Trophoblast cell (in vitro differentiated cells and primary cell): ENCODE results near the gene FBXO9.

ENCODE experiments used
- DNase-seq, 2 donors: peaks; one replicate each; pipeline ENCODE4 v3.0.0-alpha.2; 2016
- H2AFZ ChIP-seq: 2 replicates; pipeline ENCODE4 v1.6.1; 2013; ENCODE audit warnings: low read length, moderate library complexity, mild to moderate bottlenecking; ENCODE audit not compliant: insufficient read depth, poor library complexity
- H2AK5ac ChIP-seq: 2 replicates; pipeline ENCODE4 v1.6.1; 2013; ENCODE audit warnings: mild to moderate bottlenecking, low read length
- H2BK120ac ChIP-seq: 2 replicates; pipeline ENCODE4 v1.6.1; 2013; ENCODE audit warnings: low read length, mild to moderate bottlenecking, moderate library complexity; ENCODE audit not compliant: insufficient read depth, poor library complexity
- H2BK12ac ChIP-seq: 2 replicates; pipeline ENCODE4 v1.6.1; 2013; ENCODE audit warnings: mild to moderate bottlenecking, low read length, moderate library complexity
- H2BK5ac ChIP-seq: 2 replicates; pipeline ENCODE4 v1.6.1; 2013; ENCODE audit warnings: low read length, low read depth, moderate library complexity, mild to moderate bottlenecking; ENCODE audit not compliant: poor library complexity
- H3K14ac ChIP-seq: 2 replicates; pipeline ENCODE4 v1.6.1; 2013; ENCODE audit warnings: mild to moderate bottlenecking, low read length
- H3K18ac ChIP-seq: 2 replicates; pipeline ENCODE4 v1.6.1; 2013; ENCODE audit warnings: mild to moderate bottlenecking, low read length
- H3K23ac ChIP-seq: 2 replicates; pipeline ENCODE4 v1.6.1; 2013; ENCODE audit warnings: low read length
- H3K27ac ChIP-seq: 2 replicates; pipeline ENCODE4 v1.5.1; 2013; ENCODE audit warnings: low read depth, mild to moderate bottlenecking, inconsistent platforms, low read length, moderate library complexity
- H3K27me3 ChIP-seq: 2 replicates; pipeline ENCODE4 v1.6.1; 2013; ENCODE audit warnings: inconsistent platforms, mild to moderate bottlenecking, low read length, moderate library complexity; ENCODE audit not compliant: insufficient read depth
- H3K36me3 ChIP-seq, 2 experiments: 1 replicate in 1 of 2; 2 replicates in 1 of 2; pipeline ENCODE4 v1.6.1; 2013; ENCODE audit warnings: low read length in 2 of 2, mild to moderate bottlenecking in 2 of 2, moderate library complexity in 1 of 2; ENCODE audit not compliant: insufficient read depth in 2 of 2, control insufficient read depth in 1 of 2
- H3K4ac ChIP-seq: 2 replicates; pipeline ENCODE4 v1.6.1; 2013; ENCODE audit warnings: low read depth, mild to moderate bottlenecking, low read length, moderate library complexity
- H3K4me1 ChIP-seq, 2 experiments: 1 replicate in 1 of 2; 2 replicates in 1 of 2; pipeline ENCODE4 v1.6.1; 2013; ENCODE audit warnings: low read length in 2 of 2, mild to moderate bottlenecking in 2 of 2, moderate library complexity in 1 of 2; ENCODE audit not compliant: insufficient read depth in 2 of 2, control insufficient read depth in 1 of 2
- H3K4me2 ChIP-seq: 2 replicates; pipeline ENCODE4 v1.6.1; 2013; ENCODE audit warnings: inconsistent platforms, mild to moderate bottlenecking, low read length, moderate library complexity
- H3K4me3 ChIP-seq: 2 replicates; pipeline ENCODE4 v1.5.1; 2013; ENCODE audit warnings: mild to moderate bottlenecking, low read depth, low read length, inconsistent platforms
- H3K79me1 ChIP-seq: one replicate; pipeline ENCODE4 v1.6.1; 2013; ENCODE audit warnings: low read length
- H3K79me2 ChIP-seq: 2 replicates; pipeline ENCODE4 v1.6.1; 2013; ENCODE audit warnings: low read length, mild to moderate bottlenecking; ENCODE audit not compliant: control insufficient read depth, insufficient read depth, poor library complexity
- H3K9ac ChIP-seq: 2 replicates; pipeline ENCODE4 v1.6.1; 2013; ENCODE audit warnings: mild to moderate bottlenecking, low read length
- H3K9me3 ChIP-seq: 2 replicates; pipeline ENCODE4 v1.6.1; 2013; ENCODE audit warnings: low read depth, mild to moderate bottlenecking, control low read depth, inconsistent platforms, low read length; ENCODE audit not compliant: insufficient read depth
- H4K12ac ChIP-seq: 2 replicates; pipeline ENCODE4 v1.6.1; 2013; ENCODE audit warnings: low read depth, mild to moderate bottlenecking, low read length, moderate library complexity
- H4K8ac ChIP-seq: 2 replicates; pipeline ENCODE4 v1.6.1; 2013; ENCODE audit warnings: low read depth, mild to moderate bottlenecking, low read length, moderate library complexity
- H4K91ac ChIP-seq: one replicate; pipeline ENCODE4 v1.6.1; 2013; ENCODE audit warnings: low read depth, mild to moderate bottlenecking, low read length, moderate library complexity
- WGBS: extraction: QIAGEN DNeasy Blood & Tissue Kit; methylation state at CpG from one replicate; pipeline ENCODE4 v1.1.7; 2013; ENCODE audit warnings: missing lambda C conversion rate; ENCODE audit not compliant: insufficient read length, insufficient coverage; ENCODE audit errors: extremely low coverage; 5-methylcytosine and 5-hydroxymethylcytosine counted together

The FBXO9 gene

GRCh38 chr6:53125276-53125675, 60.1 kb downstream of the FBXO9 start:
- Histone ChIP-seq H4K91ac (no peak overlapping the region), H3K18ac (no peak overlapping the region), H2AFZ (no peak overlapping the region), H4K12ac (no peak overlapping the region), H3K27ac (no peak overlapping the region), H2BK5ac (no peak overlapping the region), H3K14ac (no peak overlapping the region), H3K79me1 (peaks cover 3% of the 10 kb centered on the region), H3K9me3 (no peaks in the 10 kb centered on the region), H3K79me2 (no peaks in the 10 kb centered on the region), H3K23ac (no peak overlapping the region), H3K4ac (no peak overlapping the region), H3K9ac (no peak overlapping the region), H3K27me3 (no peaks in the 10 kb centered on the region), H2AK5ac (no peak overlapping the region), H3K4me3 (no peak overlapping the region), H2BK120ac (no peak overlapping the region), H3K4me2 (no peak overlapping the region), H3K36me3 (peaks cover 0 to 2% of the 10 kb centered on the region in 2 experiments), H4K8ac (no peak overlapping the region), H2BK12ac (no peak overlapping the region), H3K4me1 (no peaks in the 10 kb centered on the region)
- peak; percentile 81 to 92 for DNase-seq
- WGBS, result no CpG with 5 or more reads among the region's 4 CpGs

- no peaks in the 10 kb centered on the region for H3K79me1 ChIP-seq
Observed at GRCh38 chr6:53128842-53129241, 63.6 kb downstream of the FBXO9 start.

GRCh38 chr6:53130569-53131290, 65.5 kb downstream of the FBXO9 start:
- no peak overlapping the region for H2AK5ac ChIP-seq
- no peak overlapping the region for H2BK5ac ChIP-seq
- H3K79me1 ChIP-seq, result no peaks in the 10 kb centered on the region
- no peak overlapping the region for H3K27ac ChIP-seq
- no peak overlapping the region for H3K23ac ChIP-seq
- H2AFZ ChIP-seq, result no peak overlapping the region
- no peak overlapping the region for H2BK12ac ChIP-seq
- H3K4me3 ChIP-seq, result no peak overlapping the region
- WGBS, result no CpG with 5 or more reads among the region's 6 CpGs
- no peaks in the 10 kb centered on the region for H3K27me3 ChIP-seq
- H3K79me2 ChIP-seq, result no peaks in the 10 kb centered on the region
- no peak overlapping the region for H3K14ac ChIP-seq
- H3K4me1 ChIP-seq, result no peaks in the 10 kb centered on the region
- H3K9me3 ChIP-seq, result peaks cover 6% of the 10 kb centered on the region
- H3K9ac ChIP-seq, result no peak overlapping the region
- peak in 1 of 2 donors; percentile 5 for DNase-seq
- no peak overlapping the region for H4K91ac ChIP-seq
- H4K8ac ChIP-seq, result no peak overlapping the region
- H4K12ac ChIP-seq, result no peak overlapping the region
- H3K4ac ChIP-seq, result no peak overlapping the region
- no peak overlapping the region for H2BK120ac ChIP-seq
- peaks cover 0 to 6% of the 10 kb centered on the region in 2 experiments for H3K36me3 ChIP-seq
- H3K4me2 ChIP-seq, result no peak overlapping the region
- no peak overlapping the region for H3K18ac ChIP-seq

More at GRCh38 chr6:53128842-53129241, 63.6 kb downstream of the FBXO9 start:
- H3K9ac ChIP-seq, result no peak overlapping the region
- no peak overlapping the region for H3K23ac ChIP-seq
- no peaks in the 10 kb centered on the region for H3K79me2 ChIP-seq
- H4K12ac ChIP-seq, result no peak overlapping the region
- H3K4me3 ChIP-seq, result no peak overlapping the region
- H3K4me2 ChIP-seq, result no peak overlapping the region
- no peaks in the 10 kb centered on the region for H3K4me1 ChIP-seq
- WGBS, result no CpG with 5 or more reads among the region's 5 CpGs
- peaks cover 0 to 6% of the 10 kb centered on the region in 2 experiments for H3K36me3 ChIP-seq
- no peak overlapping the region for H3K27ac ChIP-seq
- peak in 1 of 2 donors; percentile 47 for DNase-seq
- H4K91ac ChIP-seq, result no peak overlapping the region
- H2AFZ ChIP-seq, result no peak overlapping the region
- H3K4ac ChIP-seq, result no peak overlapping the region
- H2AK5ac ChIP-seq, result no peak overlapping the region
- H2BK12ac ChIP-seq, result no peak overlapping the region
- H3K18ac ChIP-seq, result no peak overlapping the region
- H2BK120ac ChIP-seq, result no peak overlapping the region
- no peaks in the 10 kb centered on the region for H3K27me3 ChIP-seq
- no peak overlapping the region for H4K8ac ChIP-seq
- H3K9me3 ChIP-seq, result peaks cover 5% of the 10 kb centered on the region
- no peak overlapping the region for H2BK5ac ChIP-seq
- no peak overlapping the region for H3K14ac ChIP-seq

GRCh38 chr6:53133961-53134360, 68.8 kb downstream of the FBXO9 start:
- H2AFZ ChIP-seq, result no peak overlapping the region
- H3K27ac ChIP-seq, result no peak overlapping the region
- H3K4me3 ChIP-seq, result no peak overlapping the region
- no peaks in the 10 kb centered on the region for H3K79me2 ChIP-seq
- H3K4me1 ChIP-seq, result no peaks in the 10 kb centered on the region
- H2AK5ac ChIP-seq, result no peak overlapping the region
- no peak overlapping the region for H3K18ac ChIP-seq
- no peak overlapping the region for H2BK120ac ChIP-seq
- H4K8ac ChIP-seq, result no peak overlapping the region
- peaks cover 0 to 3% of the 10 kb centered on the region in 2 experiments for H3K36me3 ChIP-seq
- DNase-seq, result peak in 1 of 2 donors; percentile 48
- no peak overlapping the region for H3K4ac ChIP-seq
- no peak overlapping the region for H4K12ac ChIP-seq
- H3K23ac ChIP-seq, result no peak overlapping the region
- H2BK5ac ChIP-seq, result no peak overlapping the region
- no peak overlapping the region for H3K4me2 ChIP-seq
- WGBS, result no CpG with 5 or more reads among the region's 16 CpGs
- peaks cover 6% of the 10 kb centered on the region for H3K9me3 ChIP-seq
- H3K9ac ChIP-seq, result no peak overlapping the region
- H3K79me1 ChIP-seq, result no peaks in the 10 kb centered on the region
- H4K91ac ChIP-seq, result no peak overlapping the region
- no peak overlapping the region for H2BK12ac ChIP-seq
- H3K14ac ChIP-seq, result no peak overlapping the region
- no peaks in the 10 kb centered on the region for H3K27me3 ChIP-seq
